Stomach (tissue), 9 donors: ENCODE data around the gene PPP1R13L. TPM values are rescaled to one million over a fixed set of nuclear protein-coding genes. Genes with fewer than 3 reads are reported as not detected.

Source experiments
- DNase-seq, 2 donors: peaks; one replicate each; pipeline versions ENCODE4 v3.0.0 to v3.0.0-alpha.2; 2013 to 2019
- H3K27ac ChIP-seq, 5 donors: fragments of 200-600 bp in 4 of 5; sonication (generic) in 4 of 5; one replicate each; pipeline ENCODE4 v1.5.1; 2013 to 2019; ENCODE audit warnings: mild to moderate bottlenecking in 1 of 5, moderate library complexity in 1 of 5
- H3K27me3 ChIP-seq, 3 donors: fragments of 200-600 bp; sonication (generic); one replicate each; pipeline ENCODE4 v1.5.1; 2017 to 2019; ENCODE audit warnings: mixed run types in 1 of 3
- H3K36me3 ChIP-seq, 4 donors: fragments of 200-600 bp; sonication (generic); 1 replicate in 3 of 4; 2 replicates in 1 of 4; pipeline ENCODE4 v1.5.1; 2016 to 2019
- H3K4me1 ChIP-seq, 4 donors: fragments of 200-600 bp; sonication (generic); one replicate each; pipeline ENCODE4 v1.5.1; 2016 to 2019
- H3K4me3 ChIP-seq, 4 donors: fragments of 200-600 bp; sonication (generic) in 3 of 4; one replicate each; pipeline ENCODE4 v1.5.1; 2016 to 2019; ENCODE audit warnings: mild to moderate bottlenecking in 1 of 4
- H3K9me3 ChIP-seq, 4 donors: fragments of 200-600 bp; sonication (generic); one replicate each; pipeline ENCODE4 v1.5.1; 2016 to 2019
- EP300 ChIP-seq: sonication (generic); formaldehyde crosslinking; IDR thresholded peaks from one replicate; pipeline ENCODE4 v1.6.1; 2017; ENCODE audit warnings: antibody characterized with exemption
- POLR2A ChIP-seq, 4 donors: fragments of 450-650 bp; IDR thresholded peaks; one replicate each; pipeline ENCODE4 v1.6.1; 2016; ENCODE audit warnings: antibody characterized with exemption in 4 of 4, control low read depth in 2 of 4, mild to moderate bottlenecking in 1 of 4, moderate library complexity in 1 of 4
- POLR2AphosphoS5 ChIP-seq, 3 donors: sonication (generic); formaldehyde crosslinking; IDR thresholded peaks; one replicate each; pipeline ENCODE4 v1.6.1; 2016; ENCODE audit warnings: antibody characterized with exemption in 3 of 3
- WGBS, 5 donors: extraction: QIAGEN DNeasy Blood & Tissue Kit in 3 of 5; methylation state at CpG; one replicate each; pipeline versions ENCODE4 v1.1.5 to v1.1.7; 2013 to 2018; 5-methylcytosine and 5-hydroxymethylcytosine counted together
- intact Hi-C: fragments of 100-400 bp; cut with DNase I; formaldehyde crosslinking; loops from one replicate; pipeline ENCODE4 v1.15.1; 2023; ENCODE audit warnings: low total_unique reads
- polyA plus RNA-seq, 3 donors: library from polyadenylated mRNA; stranded (reverse); fragments of 200-250 nt; gene quantifications; one replicate each; pipeline ENCODE4 v1.2.3, GENCODE V29; 2013
- total RNA-seq, 5 donors: library from RNA; depleted of rRNA; stranded (reverse); fragments of >200 nt; gene quantifications; one replicate each; pipeline versions ENCODE4 v1.1.0 to v1.2.3, GENCODE V29; 2014 to 2016
- TF ChIP-seq, protein P1 (sequence below), 7 experiments: fragments of 450-650 bp in 4 of 7; fragments of 200-600 bp in 3 of 7; sonication (generic) in 3 of 7; IDR thresholded peaks; one replicate each; pipeline ENCODE4 v1.5.1; 2016 to 2019; ENCODE audit warnings: antibody characterized with exemption in 7 of 7, control low read depth in 2 of 7, mild to moderate bottlenecking in 1 of 7
- donor health status: healthy with polysubstance abuse.
- donor health status: Bipolar disorder and iron deficiency.
- donor health status: healthy.

The PPP1R13L gene
- total and polyA plus RNA-seq, 8 donors, result 2.4 to 120 (median 19.9) TPM

DNA sequence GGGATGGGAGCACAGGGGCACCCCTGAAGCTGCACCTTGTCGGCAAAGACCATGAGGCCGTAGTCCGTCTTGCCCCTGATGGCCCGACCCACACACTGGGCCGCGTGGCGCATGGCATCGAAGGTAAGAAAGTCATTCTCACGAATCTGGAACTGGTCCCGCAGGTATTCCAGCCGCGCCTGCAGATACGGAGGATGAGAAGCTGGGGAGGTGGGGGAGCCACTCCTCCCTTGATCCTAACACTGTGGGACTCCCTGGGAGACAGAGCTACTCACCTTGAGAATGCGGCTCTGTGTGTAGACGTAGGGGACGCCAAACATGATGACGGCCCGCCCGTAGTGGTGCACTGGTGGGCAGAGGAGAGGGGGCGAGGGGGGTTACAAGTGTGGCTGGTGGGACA, 52.4 kb downstream of the PPP1R13L start:
- DNase-seq, result no peak
- 82 to 95% (median 88%) methylated on average over 17 to 20 of the region's 20 CpGs for WGBS, 5 donors
- TF ChIP-seq POLR2A (IDR thresholded peaks at IDR 0.05), result no peak
- TF ChIP-seq POLR2AphosphoS5 (IDR thresholded peaks at IDR 0.05), result no peak
- TF ChIP-seq EP300, result no peak
- TF ChIP-seq, protein P1, sequence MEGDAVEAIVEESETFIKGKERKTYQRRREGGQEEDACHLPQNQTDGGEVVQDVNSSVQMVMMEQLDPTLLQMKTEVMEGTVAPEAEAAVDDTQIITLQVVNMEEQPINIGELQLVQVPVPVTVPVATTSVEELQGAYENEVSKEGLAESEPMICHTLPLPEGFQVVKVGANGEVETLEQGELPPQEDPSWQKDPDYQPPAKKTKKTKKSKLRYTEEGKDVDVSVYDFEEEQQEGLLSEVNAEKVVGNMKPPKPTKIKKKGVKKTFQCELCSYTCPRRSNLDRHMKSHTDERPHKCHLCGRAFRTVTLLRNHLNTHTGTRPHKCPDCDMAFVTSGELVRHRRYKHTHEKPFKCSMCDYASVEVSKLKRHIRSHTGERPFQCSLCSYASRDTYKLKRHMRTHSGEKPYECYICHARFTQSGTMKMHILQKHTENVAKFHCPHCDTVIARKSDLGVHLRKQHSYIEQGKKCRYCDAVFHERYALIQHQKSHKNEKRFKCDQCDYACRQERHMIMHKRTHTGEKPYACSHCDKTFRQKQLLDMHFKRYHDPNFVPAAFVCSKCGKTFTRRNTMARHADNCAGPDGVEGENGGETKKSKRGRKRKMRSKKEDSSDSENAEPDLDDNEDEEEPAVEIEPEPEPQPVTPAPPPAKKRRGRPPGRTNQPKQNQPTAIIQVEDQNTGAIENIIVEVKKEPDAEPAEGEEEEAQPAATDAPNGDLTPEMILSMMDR (IDR thresholded peaks at IDR 0.05), result no peak
- no peak overlapping the region for H3K4me3 ChIP-seq
- no peak overlapping the region for H3K27ac ChIP-seq
- no peaks in the 10 kb centered on the region for H3K9me3 ChIP-seq
- H3K27me3 ChIP-seq, result peaks cover 0 to 11% (median 5%) of the 10 kb centered on the region in 3 donors
- no peaks in the 10 kb centered on the region for H3K4me1 ChIP-seq
- H3K36me3 ChIP-seq, result peaks cover 20 to 75% (median 67%) of the 10 kb centered on the region in 4 donors
- intact Hi-C loops, result no loop called here

DNA sequence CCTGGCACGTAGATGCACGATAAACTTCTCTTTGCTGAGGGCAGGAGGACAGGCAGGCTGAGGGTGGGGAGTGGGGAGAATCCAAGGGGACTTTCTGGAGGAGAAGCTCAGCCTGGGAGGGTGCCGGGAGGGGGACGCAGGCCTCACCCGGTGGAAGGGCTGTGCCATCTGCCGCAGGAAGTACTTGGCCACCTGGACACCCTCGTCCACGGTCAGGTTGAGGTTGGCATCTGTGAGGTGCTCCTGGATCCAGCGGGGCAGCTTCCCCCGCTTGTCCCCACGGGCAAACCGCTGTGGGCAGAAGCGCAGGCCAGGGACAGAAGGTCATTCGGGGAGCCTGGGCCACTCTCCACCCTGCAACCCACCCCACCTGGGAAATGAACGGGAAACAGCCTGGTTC, 52.8 kb downstream of the PPP1R13L start:
- DNase-seq, result no peak
- Histone ChIP-seq H3K9me3 (no peaks in the 10 kb centered on the region), H3K27ac (no peak overlapping the region), H3K4me3 (no peak overlapping the region), H3K36me3 (peaks cover 20 to 72% (median 63%) of the 10 kb centered on the region in 4 donors), H3K4me1 (no peaks in the 10 kb centered on the region), H3K27me3 (peaks cover 0 to 15% (median 7%) of the 10 kb centered on the region in 3 donors)
- no peak for TF ChIP-seq POLR2AphosphoS5 (IDR thresholded peaks at IDR 0.05)
- intact Hi-C loops, result no loop called here
- 83 to 92% (median 90%) methylated on average over 9 to 15 of the region's 15 CpGs for WGBS, 5 donors

DNA sequence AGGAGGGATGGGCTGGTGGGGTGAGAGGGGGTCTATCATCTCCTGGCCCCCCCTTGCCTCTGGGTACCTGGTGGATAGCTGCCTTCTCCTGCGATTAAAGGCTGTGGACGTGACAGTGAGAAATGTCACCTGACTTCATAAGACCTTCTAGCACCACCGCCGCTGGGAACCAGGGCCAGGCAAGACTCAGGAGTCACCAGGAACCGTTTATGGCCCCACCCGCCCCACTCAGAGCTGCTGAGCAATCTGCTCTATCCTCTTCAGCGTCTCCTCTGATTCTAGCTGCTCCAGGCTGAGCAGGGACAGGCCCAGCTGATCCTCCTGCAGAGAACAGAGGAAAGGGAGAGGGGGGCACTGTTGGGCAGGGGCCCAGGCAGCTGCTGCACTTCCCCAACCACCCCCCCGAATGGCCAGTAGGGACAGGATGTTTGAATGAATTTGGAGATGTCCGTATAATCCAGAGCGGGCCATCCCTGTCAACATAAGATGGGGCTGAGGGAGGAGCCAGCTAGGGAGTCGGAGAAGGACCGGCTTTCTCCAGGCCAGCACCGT, 53.4 kb downstream of the PPP1R13L start:
- no peak for DNase-seq
- no peak for TF ChIP-seq POLR2AphosphoS5 (IDR thresholded peaks at IDR 0.05)
- no peak for TF ChIP-seq EP300
- Histone ChIP-seq H3K27me3 (peaks cover 0 to 20% (median 13%) of the 10 kb centered on the region in 3 donors), H3K27ac (no peak overlapping the region), H3K4me3 (no peak overlapping the region), H3K4me1 (peaks cover 0 to 2% (median 1%) of the 10 kb centered on the region in 4 donors), H3K9me3 (no peaks in the 10 kb centered on the region), H3K36me3 (peaks cover 20 to 66% (median 57%) of the 10 kb centered on the region in 4 donors)
- WGBS, 5 donors, result 76 to 83% (median 80%) methylated on average over 6 to 13 of the region's 13 CpGs
- intact Hi-C loops, result no loop called here

DNA sequence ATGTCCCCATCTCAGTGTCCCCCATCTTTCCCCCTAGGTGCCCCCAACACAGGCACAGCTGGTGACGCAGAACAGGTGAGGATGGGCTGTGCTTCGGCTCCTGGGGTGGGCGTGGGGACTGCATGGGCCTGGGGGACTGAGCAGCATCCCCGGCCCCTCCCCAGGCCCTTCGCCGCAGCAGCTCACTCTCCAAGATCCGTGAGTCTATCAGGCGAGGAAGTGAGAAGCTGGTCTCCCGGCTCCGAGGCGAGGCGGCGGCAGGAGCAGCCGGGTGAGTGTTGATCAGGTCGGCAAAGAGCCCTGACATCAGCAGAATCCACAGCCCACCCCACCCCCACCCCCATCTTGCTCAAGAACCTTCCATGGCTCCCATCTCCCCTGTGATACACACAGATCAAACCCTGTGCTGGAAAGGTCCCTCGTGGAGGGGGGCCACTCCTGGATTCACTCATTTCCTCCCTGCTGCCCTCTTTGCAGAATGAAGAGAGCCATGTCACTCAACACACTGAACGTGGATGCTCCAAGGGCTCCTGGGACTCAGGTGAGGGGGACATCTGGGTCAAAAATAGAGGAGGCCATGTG, 54.3 kb downstream of the PPP1R13L start:
- H3K27me3 ChIP-seq, result peaks cover 0 to 30% (median 22%) of the 10 kb centered on the region in 3 donors
- intact Hi-C loops, result no loop called here
- no peak for DNase-seq
- no peak overlapping the region for H3K27ac ChIP-seq
- H3K9me3 ChIP-seq, result no peaks in the 10 kb centered on the region
- peaks cover 0 to 6% (median 2%) of the 10 kb centered on the region in 4 donors for H3K4me1 ChIP-seq
- WGBS, 5 donors, result 77 to 90% (median 86%) methylated on average over 7 to 17 of the region's 17 CpGs
- no peak overlapping the region for H3K4me3 ChIP-seq
- TF ChIP-seq POLR2A (IDR thresholded peaks at IDR 0.05), result no peak
- H3K36me3 ChIP-seq, result peaks cover 20 to 57% (median 54%) of the 10 kb centered on the region in 4 donors

DNA sequence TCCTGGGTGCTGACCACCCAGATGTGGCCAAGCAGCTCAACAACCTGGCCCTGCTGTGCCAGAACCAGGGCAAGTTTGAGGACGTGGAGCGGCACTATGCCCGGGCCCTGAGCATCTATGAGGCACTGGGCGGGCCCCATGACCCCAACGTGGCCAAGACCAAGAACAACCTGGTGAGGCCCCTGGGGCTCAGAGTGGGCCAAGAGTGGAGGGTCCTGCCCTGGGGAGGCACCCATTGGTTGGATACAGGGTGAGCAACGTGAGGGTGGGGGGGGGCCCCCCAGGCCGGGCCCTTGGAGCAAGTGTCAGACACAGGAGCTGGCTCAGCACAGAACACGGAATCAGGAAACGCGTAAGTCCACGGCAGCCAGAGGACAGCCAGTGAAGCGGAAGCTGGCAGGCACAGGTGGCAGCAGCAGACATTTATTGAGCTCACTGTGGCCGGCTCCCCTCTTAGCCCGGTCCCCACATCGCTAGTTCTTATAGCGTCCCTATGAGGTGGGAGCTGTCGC, 55.4 kb downstream of the PPP1R13L start:
- 80 to 89% (median 84%) methylated on average over 13 to 17 of the region's 17 CpGs for WGBS, 5 donors
- peaks cover 0 to 40% (median 29%) of the 10 kb centered on the region in 3 donors for H3K27me3 ChIP-seq
- H3K36me3 ChIP-seq, result peaks cover 18 to 46% (median 44%) of the 10 kb centered on the region in 4 donors
- no peak for TF ChIP-seq POLR2A (IDR thresholded peaks at IDR 0.05)
- TF ChIP-seq POLR2AphosphoS5 (IDR thresholded peaks at IDR 0.05), result no peak
- no peak for TF ChIP-seq EP300
- TF ChIP-seq, protein P1 (IDR thresholded peaks at IDR 0.05), result no peak
- H3K4me3 ChIP-seq, result no peak overlapping the region
- no peaks in the 10 kb centered on the region for H3K9me3 ChIP-seq
- peaks cover 0 to 6% (median 2%) of the 10 kb centered on the region in 4 donors for H3K4me1 ChIP-seq
- H3K27ac ChIP-seq, result no peak overlapping the region
- DNase-seq, result no peak
- intact Hi-C loops, result no loop called here

DNA sequence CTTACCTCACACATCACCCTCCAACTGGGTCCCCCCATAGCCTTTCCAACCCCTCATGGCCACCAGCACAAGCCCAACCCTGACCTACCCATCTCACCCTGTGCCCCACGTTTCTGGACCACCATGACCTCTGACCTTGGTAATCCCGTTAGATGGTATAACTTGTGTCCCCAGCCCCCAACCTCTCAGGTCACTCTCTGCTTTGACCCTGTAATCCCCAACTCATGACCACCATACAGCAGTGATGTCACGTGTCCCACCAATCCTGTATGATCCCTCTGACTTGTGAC, 55.8 kb downstream of the PPP1R13L start:
- H3K36me3 ChIP-seq, result peaks cover 14 to 42% (median 40%) of the 10 kb centered on the region in 4 donors
- H3K9me3 ChIP-seq, result no peaks in the 10 kb centered on the region
- TF ChIP-seq, protein P1 (IDR thresholded peaks at IDR 0.05), result no peak
- TF ChIP-seq POLR2A (IDR thresholded peaks at IDR 0.05) (no peak), POLR2AphosphoS5 (IDR thresholded peaks at IDR 0.05) (no peak), EP300 (no peak)
- H3K27ac ChIP-seq, result no peak overlapping the region
- no peak overlapping the region for H3K4me3 ChIP-seq
- peaks cover 0 to 6% (median 2%) of the 10 kb centered on the region in 4 donors for H3K4me1 ChIP-seq
- intact Hi-C loops, result no loop called here
- H3K27me3 ChIP-seq, result peaks cover 0 to 44% (median 29%) of the 10 kb centered on the region in 3 donors
- no peak for DNase-seq
- 47 to 75% (median 69%) methylated on average over 3 of the region's 3 CpGs for WGBS, 5 donors
